Germinal center (tissue), 1 donor: Measurements from ENCODE around the gene TUBA1B.
A peak's percentile ranks its signal among the peaks of the same experiment; 100 is the strongest.

ENCODE experiments used
- DNase-seq: peaks from one replicate; pipeline ENCODE4 v3.0.0; 2012; ENCODE audit warnings: mixed read lengths, low spot score

Gene TUBA1B

GRCh38 chr12:49126852-49127763 is 4.1 kb downstream of the TUBA1B start:
- no peak for DNase-seq

- no peak for DNase-seq
Observed at GRCh38 chr12:49121047-49121696, 10.0 kb downstream of the TUBA1B start.

GRCh38 chr12:49111206-49111605 is 20.0 kb downstream of the TUBA1B start:
- DNase-seq: no peak

GRCh38 chr12:49110464-49111155 is 20.6 kb downstream of the TUBA1B start, which contains the start of gene LMBR1L:
Gene LMBR1L (minus strand): TSS chr12:49110847. CDS start chr12:49110555, 292 bp downstream.
- DNase-seq: peak; percentile 99

- DNase-seq: peak; percentile 45
Observed at GRCh38 chr12:49109641-49110463, 21.3 kb downstream of the TUBA1B start.

- no peak for DNase-seq
Observed at GRCh38 chr12:49108958-49109404, 22.2 kb downstream of the TUBA1B start.

GRCh38 chr12:49105504-49106084 is 25.6 kb downstream of the TUBA1B start:
- DNase-seq: no peak

- no peak for DNase-seq
Observed at GRCh38 chr12:49104822-49105221, 26.4 kb downstream of the TUBA1B start.

- no peak for DNase-seq
Observed at GRCh38 chr12:49100380-49100779, 30.8 kb downstream of the TUBA1B start.

GRCh38 chr12:49098703-49099102 is 32.5 kb downstream of the TUBA1B start:
- no peak for DNase-seq

GRCh38 chr12:49098035-49098451 is 33.2 kb downstream of the TUBA1B start:
- DNase-seq: peak; percentile 72

- no peak for DNase-seq
Observed at GRCh38 chr12:49097381-49097780, 33.8 kb downstream of the TUBA1B start.

- no peak for DNase-seq
Observed at GRCh38 chr12:49094975-49095365, 36.2 kb downstream of the TUBA1B start.

GRCh38 chr12:49094160-49094974 is 36.8 kb downstream of the TUBA1B start, which contains the start of gene DHH:
Gene DHH (minus strand): TSS chr12:49094801. CDS start chr12:49094512, 289 bp downstream.
- DNase-seq: no peak

GRCh38 chr12:49093792-49094159 is 37.4 kb downstream of the TUBA1B start:
- DNase-seq: no peak

- no peak for DNase-seq
Observed at GRCh38 chr12:49092816-49093406, 38.3 kb downstream of the TUBA1B start.

- DNase-seq: peak; percentile 77
Observed at GRCh38 chr12:49092086-49092815, 38.9 kb downstream of the TUBA1B start.

- DNase-seq: no peak
Observed at GRCh38 chr12:49091836-49092085, 39.4 kb downstream of the TUBA1B start.

- no peak for DNase-seq
Observed at GRCh38 chr12:49091056-49091835, 39.9 kb downstream of the TUBA1B start.
